Esophagus squamous epithelium (tissue), 4 donors: ENCODE data around the gene PHLPP1.

ENCODE experiments used
- POLR2A ChIP-seq, 4 donors: fragments of 450-650 bp; IDR thresholded peaks; one replicate each; pipeline ENCODE4 v1.6.1; 2017; ENCODE audit warnings: antibody characterized with exemption in 4 of 4, mild to moderate bottlenecking in 4 of 4, moderate library complexity in 3 of 4
- TF ChIP-seq, protein P1 (sequence below), 6 experiments: fragments of 450-650 bp in 4 of 6; fragments of 200-600 bp in 2 of 6; sonication (generic) in 2 of 6; IDR thresholded peaks; one replicate each; pipeline ENCODE4 v1.5.1; 2016 to 2019; ENCODE audit warnings: antibody characterized with exemption in 6 of 6, mild to moderate bottlenecking in 4 of 6, moderate library complexity in 4 of 6

DNA sequence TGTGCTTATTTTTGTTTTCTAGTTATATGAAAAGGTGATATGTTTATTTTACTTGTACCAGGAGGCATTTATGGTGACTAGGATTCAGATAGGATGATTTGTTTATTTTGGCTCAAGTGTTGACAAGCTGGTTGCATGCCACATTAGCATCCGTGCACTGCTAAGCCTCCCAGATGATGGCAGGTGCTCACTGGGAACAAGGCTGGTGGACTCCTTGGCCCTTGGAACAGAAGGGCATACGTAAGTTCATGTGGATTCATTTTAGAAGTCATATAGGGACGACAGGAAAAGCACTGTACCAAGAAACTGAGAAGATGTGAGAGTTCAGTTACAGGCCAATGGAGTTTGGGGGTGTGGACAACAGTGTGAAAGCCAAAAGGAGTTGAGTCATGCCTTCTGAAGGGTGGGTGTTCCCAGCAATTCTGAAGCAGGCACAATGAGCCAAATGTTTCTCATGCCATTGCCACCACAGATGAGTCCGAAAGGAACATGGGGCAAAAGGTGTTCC lies 166.2 kb downstream of the PHLPP1 start:
- TF ChIP-seq, protein P1, sequence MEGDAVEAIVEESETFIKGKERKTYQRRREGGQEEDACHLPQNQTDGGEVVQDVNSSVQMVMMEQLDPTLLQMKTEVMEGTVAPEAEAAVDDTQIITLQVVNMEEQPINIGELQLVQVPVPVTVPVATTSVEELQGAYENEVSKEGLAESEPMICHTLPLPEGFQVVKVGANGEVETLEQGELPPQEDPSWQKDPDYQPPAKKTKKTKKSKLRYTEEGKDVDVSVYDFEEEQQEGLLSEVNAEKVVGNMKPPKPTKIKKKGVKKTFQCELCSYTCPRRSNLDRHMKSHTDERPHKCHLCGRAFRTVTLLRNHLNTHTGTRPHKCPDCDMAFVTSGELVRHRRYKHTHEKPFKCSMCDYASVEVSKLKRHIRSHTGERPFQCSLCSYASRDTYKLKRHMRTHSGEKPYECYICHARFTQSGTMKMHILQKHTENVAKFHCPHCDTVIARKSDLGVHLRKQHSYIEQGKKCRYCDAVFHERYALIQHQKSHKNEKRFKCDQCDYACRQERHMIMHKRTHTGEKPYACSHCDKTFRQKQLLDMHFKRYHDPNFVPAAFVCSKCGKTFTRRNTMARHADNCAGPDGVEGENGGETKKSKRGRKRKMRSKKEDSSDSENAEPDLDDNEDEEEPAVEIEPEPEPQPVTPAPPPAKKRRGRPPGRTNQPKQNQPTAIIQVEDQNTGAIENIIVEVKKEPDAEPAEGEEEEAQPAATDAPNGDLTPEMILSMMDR (IDR thresholded peaks at IDR 0.05) = no peak
- TF ChIP-seq POLR2A (IDR thresholded peaks at IDR 0.05) = no peak
